ENCODE results near the gene MOB3B. TPM values are rescaled to one million over a fixed set of nuclear protein-coding genes. Genes with fewer than 3 reads are reported as not detected.

The MOB3B gene
- total RNA-seq, 1 donor from 2014 or later: 21.8 TPM

GRCh38 chr9:27496135-27496504 is 33.5 kb downstream of the MOB3B start:
- Mint-ChIP-seq H3K27ac (ENCODE audit: unreplicated experiment) (no peak overlapping the region), H3K4me1 (peaks cover 58% of the 10 kb centered on the region), H3K4me3 (peak overlapping the region; percentile 64), H3K9me3 (no peaks in the 10 kb centered on the region), H3K27me3 (ENCODE audit: low read depth) (no peaks in the 10 kb centered on the region), H3K36me3 (ENCODE audit: low read depth) (peaks cover 9% of the 10 kb centered on the region)
- DNase-seq (ENCODE audit: low read depth, low spot score): no peak
- TF ChIP-seq CTCF (conservative IDR thresholded peaks at IDR 0.05): no peak

- Mint-ChIP-seq H3K4me1 (peaks cover 63% of the 10 kb centered on the region), H3K9me3 (no peaks in the 10 kb centered on the region), H3K4me3 (peak overlapping the region; percentile 64), H3K27ac (ENCODE audit: unreplicated experiment) (no peak overlapping the region), H3K36me3 (ENCODE audit: low read depth) (peaks cover 5% of the 10 kb centered on the region), H3K27me3 (ENCODE audit: low read depth) (no peaks in the 10 kb centered on the region)
- TF ChIP-seq CTCF (conservative IDR thresholded peaks at IDR 0.05): no peak
- DNase-seq (ENCODE audit: low read depth, low spot score): no peak
These were observed 34.0 kb downstream of the MOB3B start for GRCh38 chr9:27495480-27496134.

- H3K4me1 Mint-ChIP-seq: peaks cover 53% of the 10 kb centered on the region
- DNase-seq (ENCODE audit: low read depth, low spot score): no peak
- H3K4me3 Mint-ChIP-seq: no peak overlapping the region
- TF ChIP-seq CTCF (conservative IDR thresholded peaks at IDR 0.05): no peak
- H3K9me3 Mint-ChIP-seq: no peaks in the 10 kb centered on the region
- no peaks in the 10 kb centered on the region for H3K27me3 Mint-ChIP-seq (ENCODE audit: low read depth)
- no peak overlapping the region for H3K27ac Mint-ChIP-seq (ENCODE audit: unreplicated experiment)
- peaks cover 3% of the 10 kb centered on the region for H3K36me3 Mint-ChIP-seq (ENCODE audit: low read depth)
These were observed 38.5 kb downstream of the MOB3B start for GRCh38 chr9:27491154-27491553.

- peak overlapping the region; percentile 5 for H3K4me3 Mint-ChIP-seq
- H3K9me3 Mint-ChIP-seq: no peaks in the 10 kb centered on the region
- no peak for DNase-seq (ENCODE audit: low read depth, low spot score)
- peaks cover 3% of the 10 kb centered on the region for H3K36me3 Mint-ChIP-seq (ENCODE audit: low read depth)
- peaks cover 62% of the 10 kb centered on the region for H3K4me1 Mint-ChIP-seq
- no peak for TF ChIP-seq CTCF (conservative IDR thresholded peaks at IDR 0.05)
- H3K27ac Mint-ChIP-seq (ENCODE audit: unreplicated experiment): peak overlapping the region; percentile 90
- no peaks in the 10 kb centered on the region for H3K27me3 Mint-ChIP-seq (ENCODE audit: low read depth)
These were observed 40.3 kb downstream of the MOB3B start for GRCh38 chr9:27489087-27489876.

- Mint-ChIP-seq H3K27ac (ENCODE audit: unreplicated experiment) (peak overlapping the region; percentile 72), H3K27me3 (ENCODE audit: low read depth) (no peaks in the 10 kb centered on the region)
These were observed 41.7 kb downstream of the MOB3B start for GRCh38 chr9:27487927-27488326.

More at GRCh38 chr9:27487927-27488326, 41.7 kb downstream of the MOB3B start:
- Mint-ChIP-seq H3K4me3 (no peak overlapping the region), H3K9me3 (no peaks in the 10 kb centered on the region), H3K4me1 (peaks cover 57% of the 10 kb centered on the region), H3K36me3 (ENCODE audit: low read depth) (peaks cover 5% of the 10 kb centered on the region)
- TF ChIP-seq CTCF (conservative IDR thresholded peaks at IDR 0.05): no peak
- no peak for DNase-seq (ENCODE audit: low read depth, low spot score)
